NCI-H510A (cell line): ENCODE measurements around the gene SPIRE1.
"Not testable (repeated sequence)": the region's sequence is repeated elsewhere in the genome, so short reads cannot be mapped to it uniquely, and the experiment has no call there.

Experiments used
- DNase-seq: peaks from one replicate; lab custom pipeline; 2025; lab: John Stamatoyannopoulos, UW

The SPIRE1 gene

DNA sequence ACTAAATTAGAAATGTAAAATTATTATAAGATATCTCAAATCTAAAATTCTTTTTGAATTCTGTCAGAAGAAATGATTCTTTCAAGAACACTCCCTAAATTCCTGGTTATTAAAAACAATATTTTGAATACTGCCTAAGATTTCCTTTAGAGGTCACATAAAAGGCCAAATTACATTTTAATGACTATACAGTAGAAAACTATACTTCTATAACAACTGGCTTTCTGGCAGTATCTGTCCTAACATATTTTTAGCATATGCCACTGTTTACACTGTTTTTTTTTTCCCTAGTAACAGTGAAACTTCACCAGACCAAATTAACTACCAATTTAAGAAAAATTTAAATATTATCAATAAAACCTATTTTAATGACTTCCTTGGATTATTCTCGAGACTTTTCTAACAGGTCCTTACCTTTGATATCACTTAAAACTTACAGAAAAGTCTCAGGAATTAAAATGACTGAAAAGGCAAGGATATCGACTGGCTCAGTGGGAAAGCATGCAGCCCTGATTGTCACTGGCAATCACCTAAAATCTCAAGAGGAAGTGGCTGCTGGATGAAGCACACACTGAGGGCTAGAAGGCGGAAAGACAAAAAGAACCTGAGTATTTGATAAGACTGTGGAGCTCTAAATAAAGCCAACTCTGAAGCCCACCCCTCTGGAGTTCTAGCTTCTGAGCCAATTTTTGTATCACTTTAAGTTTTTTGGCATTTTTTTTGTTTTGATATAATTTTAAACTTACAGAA lies 59.6 kb downstream of the SPIRE1 start:
- no peak for DNase-seq

DNA sequence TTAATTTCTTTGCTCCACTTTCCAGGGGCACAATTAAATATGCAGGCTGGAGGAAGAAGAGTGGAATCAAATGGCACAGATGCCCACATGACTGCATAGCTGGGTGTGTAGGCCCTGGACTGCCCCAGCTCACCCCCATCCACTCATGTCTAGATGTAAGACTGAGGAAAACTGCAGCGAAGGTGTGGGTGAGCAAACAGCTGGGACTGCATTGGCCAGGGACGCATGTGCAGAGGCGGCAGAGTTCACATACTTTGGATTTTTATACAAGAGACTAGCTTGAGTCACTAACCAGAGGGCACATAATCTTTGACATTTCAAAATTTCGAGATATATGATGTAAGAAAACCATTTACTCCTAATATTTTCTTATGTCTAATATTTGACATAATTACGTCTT lies 60.1 kb downstream of the SPIRE1 start:
- no peak for DNase-seq

DNA sequence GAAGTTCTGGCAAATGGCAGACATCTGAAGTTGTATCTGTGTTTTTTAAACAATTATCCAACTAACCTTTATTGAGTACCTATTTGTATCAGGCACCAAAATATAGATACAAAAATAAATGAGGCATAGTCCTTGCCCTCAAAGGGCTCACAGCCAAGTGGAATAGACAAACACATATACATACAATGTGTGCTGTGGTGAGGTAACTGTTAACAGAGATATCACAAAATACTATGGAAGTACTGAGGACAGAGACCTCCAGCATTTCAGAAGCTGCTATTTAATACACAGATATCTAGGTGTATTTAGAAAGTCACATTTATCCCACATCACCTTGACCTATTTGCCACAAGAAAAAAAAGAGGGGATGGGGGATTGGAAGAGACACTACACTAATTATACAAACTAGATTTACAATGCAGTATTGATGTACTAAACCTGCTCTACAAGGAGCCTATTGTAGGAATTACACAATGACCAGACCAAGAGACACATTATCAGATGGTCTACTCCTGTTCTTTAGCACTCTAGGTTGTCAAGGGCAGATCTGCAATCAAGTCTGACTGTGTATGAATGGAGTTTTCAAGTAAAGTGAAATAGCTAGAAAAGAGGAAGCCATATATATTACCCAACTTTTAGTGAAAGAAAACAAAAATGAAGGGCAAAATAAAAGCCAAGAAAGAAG lies 62.2 kb downstream of the SPIRE1 start:
- DNase-seq = no peak

DNA sequence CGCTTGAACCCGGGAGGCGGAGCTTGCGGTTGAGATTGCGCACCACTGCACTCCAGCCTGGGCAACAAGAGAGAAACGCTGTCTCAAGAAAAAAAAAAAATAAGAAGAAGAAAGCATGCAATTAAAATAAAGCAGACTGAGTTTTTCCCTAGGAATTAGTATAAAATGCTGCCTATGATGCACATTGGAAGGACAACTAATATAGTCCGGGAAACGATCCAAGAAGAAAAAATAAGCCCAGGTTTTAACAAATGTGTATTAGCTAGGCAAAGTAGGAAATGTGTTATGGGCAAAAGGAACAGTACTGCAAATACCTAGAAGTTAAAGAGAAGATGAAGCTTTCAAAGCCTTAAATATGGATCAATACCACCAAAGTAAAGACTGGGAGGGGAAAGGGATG lies 64.0 kb downstream of the SPIRE1 start:
- no peak for DNase-seq

DNA sequence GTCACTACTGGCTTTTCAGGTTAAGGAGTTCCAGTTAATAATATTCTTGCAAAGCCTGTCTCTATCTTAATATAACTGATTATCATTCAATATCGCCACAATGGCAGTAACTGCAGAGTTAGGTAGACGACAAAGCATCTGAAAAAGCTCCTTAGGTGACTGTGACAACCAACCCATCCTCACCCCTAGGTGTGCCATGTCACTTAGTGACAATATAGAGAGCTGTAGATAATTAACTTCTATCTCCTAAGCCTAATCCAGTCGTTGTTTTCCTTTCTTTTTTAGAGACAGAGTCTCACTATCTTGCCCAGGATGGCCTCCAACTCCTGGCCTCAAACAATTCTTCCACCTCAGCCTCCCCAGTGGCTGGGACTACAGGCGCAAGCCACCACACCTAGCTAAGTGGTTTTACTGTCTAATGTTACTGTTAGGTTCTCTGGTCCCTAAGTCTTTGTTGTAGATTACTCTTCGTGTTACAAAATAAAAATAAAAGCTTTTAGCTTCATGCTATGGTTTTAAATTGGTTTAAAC lies 65.2 kb downstream of the SPIRE1 start:
- no peak for DNase-seq

DNA sequence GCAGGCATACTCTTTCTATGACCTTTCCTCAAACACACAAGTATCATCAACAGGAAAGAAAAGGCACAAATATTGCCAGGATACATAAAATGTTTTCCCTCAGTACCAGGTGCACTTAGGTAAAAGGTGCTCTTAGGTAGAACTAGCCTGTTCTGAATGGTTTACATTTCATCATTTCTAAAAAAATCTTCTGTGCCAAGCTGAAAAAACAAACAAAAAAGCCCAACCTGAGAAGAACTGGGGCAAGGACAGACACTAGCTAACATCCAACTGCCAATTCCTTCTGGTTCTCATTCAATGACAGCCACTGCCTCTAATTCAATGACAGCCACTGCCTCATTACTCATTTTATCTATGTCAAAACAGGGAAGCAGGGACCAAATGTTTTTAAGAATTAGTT lies 68.5 kb downstream of the SPIRE1 start:
- no peak for DNase-seq

DNA sequence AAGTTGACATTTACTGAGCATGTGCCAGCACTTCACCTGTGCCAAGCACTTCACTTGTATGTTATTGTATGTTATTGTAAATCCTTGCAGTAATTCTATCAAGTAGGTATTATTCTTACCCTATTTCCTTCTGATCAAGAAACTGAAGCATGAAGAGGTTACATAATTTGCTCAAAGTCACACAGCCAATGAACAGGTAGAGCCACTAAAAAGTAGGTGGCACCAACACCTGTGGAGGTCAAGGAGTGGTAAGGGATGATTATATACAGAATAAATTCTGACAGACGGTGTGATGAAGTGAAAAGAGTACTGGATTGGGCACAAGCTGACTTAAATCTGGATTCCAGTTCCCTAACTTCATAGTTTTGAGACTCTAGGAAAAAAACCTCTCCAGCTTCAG lies 71.0 kb downstream of the SPIRE1 start:
- no peak for DNase-seq

DNA sequence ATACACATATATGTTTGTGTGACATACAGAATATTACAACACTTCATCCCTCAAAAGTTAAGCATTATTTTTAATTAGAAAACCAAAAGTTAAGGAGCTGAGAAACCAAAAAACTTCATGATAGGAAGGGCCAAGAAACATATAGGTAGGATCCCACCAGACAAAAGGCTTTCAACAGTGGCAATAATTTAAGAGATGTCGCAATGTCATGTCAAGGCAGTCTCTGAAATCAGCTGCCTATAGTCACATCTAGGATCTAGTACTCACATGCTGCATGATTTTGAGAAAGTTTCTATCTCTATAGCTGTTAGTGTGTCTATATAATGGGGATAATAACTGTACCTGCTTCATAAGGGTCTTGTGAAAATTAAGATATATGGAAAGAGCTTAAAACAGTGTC lies 72.7 kb downstream of the SPIRE1 start:
- no peak for DNase-seq

DNA sequence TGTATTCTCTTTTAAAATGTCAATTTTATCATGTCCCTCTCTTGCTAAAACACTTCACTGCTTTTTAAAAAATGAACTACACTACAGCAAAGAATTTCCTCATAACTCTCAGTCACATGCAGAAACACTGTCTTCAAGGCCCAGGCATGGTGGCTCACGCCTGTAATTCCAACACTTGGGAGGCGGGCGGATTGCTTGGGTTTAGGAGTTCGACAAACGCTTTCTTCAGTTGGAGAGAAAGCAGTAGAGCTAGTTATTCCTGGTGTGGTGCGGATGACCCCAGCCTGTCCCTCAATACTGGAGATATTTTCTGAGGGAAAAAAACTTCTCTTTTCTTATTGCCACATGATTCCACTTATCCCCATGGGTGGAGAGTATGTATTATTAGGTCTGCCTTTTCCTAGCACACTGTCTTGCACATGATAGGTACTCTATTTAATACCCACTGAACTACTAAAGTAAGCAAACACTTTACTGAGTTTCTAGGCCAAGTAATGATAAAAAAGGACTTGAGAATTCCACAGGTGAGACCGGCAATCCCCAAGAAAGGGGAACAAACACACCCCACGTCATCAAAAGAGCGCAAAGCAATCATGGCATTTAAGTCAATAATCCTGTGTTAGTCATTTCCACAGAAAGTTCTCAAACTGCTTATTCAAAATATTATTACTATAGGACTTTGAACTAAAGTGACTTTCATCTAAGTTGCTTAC lies 77.1 kb downstream of the SPIRE1 start:
- DNase-seq = no peak

DNA sequence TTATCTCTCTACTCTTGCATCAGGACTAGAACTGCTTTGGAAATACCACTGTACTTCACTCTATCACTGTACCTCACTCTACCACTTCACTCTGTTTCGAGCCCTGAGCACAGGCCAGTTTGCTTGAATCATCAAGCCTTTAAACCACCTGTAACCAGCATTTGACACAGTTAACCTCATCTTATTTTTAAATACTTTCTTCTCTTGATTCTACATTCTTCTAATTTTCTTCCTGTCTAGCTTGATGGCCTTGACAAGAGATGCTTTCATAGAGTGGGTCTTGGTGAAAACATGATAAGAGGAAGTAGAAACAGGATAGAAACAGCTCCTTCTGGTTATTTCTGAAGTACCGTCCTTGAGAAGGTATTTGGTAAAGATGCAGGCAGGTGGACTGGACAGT lies 78.1 kb downstream of the SPIRE1 start:
- no peak for DNase-seq

DNA sequence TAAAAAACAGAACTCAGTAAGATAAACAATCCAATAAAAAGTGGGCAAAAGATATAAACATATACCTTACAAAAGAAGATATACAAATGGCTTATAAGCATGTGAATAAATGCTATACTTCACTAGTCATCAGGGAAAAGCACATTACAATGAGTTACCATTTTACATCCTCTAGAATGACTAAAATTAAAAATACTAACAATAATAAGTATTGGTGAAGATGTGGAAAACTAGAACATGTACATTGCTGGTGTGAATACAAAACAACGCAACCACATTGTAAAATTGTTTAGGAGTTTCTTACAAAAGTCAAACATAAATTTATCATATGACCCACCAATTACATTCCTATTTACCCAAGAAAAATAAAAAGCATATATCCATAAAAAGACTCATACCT lies 80.1 kb downstream of the SPIRE1 start:
- no peak for DNase-seq

DNA sequence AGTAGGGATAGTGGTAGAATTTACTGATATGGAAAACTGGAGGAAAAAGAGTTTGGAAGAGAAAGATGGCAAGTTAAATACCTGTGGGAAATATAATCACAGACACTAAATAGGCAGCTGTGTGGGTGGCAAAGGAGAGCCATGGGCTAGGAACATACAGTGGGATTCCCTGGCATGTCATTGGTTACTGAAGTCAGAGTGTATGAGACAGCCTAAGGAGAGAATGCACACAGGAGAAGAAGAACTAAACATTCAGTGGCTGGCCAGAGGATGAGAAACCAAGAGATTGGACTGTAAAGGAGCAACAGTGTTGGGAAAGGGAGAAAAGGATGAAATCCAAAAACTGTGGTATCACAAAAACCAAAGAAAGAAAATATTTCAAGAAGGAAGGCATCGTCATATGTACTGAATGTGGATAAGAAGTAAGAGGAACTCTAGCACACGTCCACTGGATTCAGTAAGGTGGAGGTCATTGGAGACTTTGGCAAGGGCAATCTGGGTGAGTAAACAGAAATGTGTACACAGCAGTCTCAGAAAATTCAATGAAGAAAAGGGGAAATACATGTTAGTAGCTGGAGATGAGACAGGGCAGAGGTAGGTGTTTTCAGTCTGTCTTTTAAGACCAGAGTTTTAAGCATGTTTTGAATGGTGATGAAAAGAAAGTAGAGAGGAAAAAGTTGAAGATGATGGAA lies 83.3 kb downstream of the SPIRE1 start:
- DNase-seq = no peak

DNA sequence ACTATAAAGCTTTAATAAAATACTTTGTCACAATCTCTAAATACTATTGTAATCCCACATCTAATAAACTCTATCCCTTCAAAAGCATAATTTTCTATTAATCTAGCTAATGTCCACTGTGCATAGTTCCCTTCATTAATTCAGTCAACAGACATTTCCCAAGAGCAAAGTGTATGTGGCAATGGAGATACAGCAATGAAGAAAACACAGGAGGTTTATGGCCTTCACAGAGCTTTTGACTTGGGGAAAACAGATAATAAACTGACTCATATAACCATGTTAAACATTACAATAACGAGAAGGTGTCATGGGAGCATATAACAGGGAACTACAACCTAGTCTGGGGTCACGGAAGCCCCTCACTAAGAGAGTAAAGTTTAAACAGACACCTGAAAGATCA lies 86.3 kb downstream of the SPIRE1 start:
- no peak for DNase-seq

DNA sequence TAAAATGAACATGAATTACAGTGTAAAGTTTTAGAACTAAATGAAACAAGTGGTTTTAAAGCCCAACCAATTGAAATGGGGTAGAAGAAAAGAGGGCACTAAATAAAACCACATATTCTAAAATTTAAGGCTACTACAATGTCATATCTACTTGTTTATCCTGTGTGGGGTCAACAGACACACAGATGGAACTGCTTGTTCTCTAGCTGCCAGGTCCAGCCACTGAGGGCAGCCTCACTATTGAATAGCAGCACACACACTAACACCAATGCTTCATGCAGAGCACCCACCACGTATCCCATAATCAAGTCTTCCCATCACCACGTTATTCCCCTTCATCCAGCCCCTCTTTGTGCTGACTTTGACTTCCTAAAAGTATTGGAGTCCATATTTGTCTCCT lies 88.1 kb downstream of the SPIRE1 start:
- no peak for DNase-seq

DNA sequence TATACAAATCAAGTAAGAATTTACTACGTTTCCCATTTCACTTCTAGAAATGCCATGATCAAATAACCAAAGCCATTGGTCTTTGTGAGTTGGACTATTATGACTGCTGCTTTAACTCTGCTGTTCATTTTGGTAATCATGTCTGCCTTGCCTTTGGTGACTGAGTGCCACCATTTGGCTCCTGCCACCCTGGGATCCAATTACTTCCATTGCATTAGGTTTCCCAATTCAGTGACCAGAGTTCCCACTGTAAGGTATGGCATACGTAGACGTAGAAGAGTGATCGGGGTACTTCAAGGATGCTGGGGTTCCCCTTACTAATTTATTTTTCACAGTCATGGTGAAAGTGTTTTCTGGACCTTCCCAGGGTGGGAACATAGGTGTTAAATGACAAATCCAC lies 90.1 kb downstream of the SPIRE1 start:
- DNase-seq = no peak

DNA sequence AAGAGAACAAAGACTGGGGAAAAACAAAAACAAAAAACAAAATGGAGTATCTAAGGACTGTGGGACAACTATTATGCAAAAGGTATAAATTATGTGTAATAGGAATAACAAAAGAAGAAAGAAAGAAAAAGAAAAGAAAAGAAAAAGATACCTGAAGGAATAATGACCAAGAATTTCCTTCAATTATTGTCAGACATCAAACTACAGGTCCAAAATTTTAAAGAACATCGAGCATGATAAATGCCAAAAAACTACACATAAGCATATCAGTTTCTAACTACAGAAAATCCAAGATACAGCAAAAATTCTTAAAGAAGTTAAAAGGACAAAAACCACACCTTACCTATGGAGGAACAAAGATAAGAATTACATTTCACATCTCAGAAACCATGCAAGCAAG lies 93.0 kb downstream of the SPIRE1 start:
- DNase-seq = no peak

DNA sequence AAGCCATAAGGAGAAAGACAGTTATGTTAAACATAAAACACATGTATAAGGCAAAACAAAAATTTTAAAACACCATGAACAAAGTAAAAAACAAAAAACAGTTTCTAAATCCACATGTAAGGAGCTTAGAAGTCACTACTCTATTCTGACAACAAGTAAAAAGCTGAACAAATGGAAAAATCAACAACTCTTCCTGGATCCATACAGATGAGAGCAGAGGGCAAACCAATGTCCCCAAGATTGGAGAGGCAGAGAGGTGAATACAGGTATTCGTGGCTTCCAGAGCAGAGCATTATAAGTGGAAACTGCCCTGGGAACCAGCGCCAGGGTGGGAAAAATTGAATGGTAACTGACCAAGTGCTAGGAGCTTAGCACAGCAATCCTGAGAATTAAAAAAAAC lies 93.5 kb downstream of the SPIRE1 start:
- DNase-seq = no peak

DNA sequence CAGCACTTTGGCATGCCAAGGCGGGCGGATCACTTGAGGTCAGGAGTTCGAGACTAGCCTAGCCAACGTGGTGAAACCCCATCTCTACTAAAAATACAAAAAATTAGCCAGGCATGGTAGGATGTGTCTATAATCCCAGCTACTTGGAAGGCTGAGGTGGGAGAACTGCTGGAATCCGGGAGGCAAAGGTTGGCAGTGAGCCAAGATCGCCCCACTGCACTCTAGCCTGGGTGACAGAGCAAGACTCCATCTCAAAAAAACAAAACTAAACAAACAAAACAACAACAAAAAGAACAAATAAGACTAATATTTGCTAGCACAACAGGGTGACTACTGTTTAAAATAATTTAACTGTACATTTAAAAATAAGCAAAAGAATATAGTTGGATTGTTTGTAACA lies 97.3 kb downstream of the SPIRE1 start:
- not testable (repeated sequence) for DNase-seq

DNA sequence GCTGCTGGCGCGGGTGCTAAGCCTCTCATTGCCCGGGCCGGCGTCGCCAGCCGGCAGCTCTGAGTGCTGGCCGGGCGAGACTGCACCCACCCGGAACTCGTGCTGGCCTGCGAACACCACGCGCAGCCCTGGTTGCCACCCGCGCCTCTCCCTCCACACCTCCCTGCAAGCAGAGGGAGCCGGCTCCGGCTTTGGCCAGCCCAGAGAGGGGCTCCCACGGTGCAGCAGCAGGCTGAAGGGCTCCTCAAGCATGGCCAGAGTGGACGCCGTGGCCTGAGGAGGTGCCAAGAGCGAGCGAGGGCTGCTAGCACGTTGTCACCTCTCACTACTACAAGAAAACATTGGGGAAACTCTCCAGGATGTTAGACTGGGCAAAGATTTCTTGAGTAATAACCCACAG lies 98.6 kb downstream of the SPIRE1 start:
- DNase-seq = no peak

DNA sequence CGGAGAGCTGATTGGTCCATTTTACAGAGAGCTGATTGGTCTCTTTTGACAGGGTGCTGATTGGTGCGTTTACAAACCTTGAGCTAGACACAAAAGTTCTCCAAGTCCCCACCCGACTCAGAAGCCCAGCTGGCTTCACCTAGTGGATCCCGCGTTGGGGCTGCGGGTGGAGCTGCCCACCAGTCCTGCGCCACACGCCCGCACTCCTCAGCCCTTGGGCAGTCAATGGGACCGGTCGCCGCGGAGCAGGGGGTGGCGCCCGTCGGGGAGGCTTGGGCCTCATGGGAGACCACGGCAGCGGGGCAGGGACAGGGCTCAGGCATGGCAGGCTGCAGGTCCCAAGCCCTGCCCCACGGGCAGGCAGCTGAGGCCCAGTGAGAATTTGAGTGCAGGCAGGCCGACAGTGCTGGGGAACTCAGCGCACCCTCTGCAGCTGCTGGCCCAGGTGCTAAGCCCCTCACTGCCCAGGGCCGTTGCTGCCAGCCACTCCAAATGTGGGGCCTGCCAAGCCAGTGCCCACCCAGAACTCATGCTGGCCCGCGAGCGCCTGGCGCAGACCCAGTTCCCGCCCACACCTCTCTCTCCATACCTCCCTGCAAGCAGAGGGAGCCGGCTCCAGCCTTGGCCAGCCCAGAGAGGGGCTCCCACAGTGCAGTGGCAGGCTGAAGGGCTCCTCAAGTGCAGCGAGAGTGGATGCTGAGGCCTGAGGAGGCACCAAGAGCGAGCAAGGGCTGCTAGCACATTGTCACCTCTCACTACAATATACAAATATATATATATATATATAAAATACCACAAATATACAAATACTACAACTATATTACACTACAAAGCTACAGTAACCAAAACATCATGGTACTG lies 100.7 kb downstream of the SPIRE1 start:
- DNase-seq = no peak

DNA sequence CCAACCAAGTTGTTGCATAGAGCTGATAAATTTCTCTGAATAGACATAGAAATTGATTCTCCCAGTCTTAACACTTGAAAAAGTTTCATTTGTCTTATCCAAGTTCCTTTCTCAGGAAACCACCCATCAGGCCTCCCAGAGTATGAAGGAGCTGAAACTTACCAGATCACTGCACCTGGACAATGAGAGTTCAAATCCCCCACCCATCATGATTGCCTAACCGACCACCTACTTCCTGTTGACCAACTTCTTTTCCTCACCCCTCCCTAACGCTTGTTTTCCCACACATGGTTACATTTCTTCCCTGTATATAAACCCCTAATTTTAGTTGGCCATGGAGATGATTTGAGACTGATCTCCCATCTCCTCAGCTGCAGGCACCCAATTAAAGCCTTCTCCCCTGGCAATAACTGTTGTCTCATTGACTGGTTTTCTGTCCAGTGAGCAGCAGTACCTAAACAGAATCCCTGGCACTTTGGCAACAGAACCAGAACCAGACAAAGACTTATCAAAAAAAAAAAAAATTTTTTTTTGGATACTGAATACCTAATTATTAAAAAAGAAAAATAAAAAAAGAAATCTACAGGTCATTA lies 103.0 kb downstream of the SPIRE1 start:
- no peak for DNase-seq
